ENCODE results near the gene SLC17A2. TPM values are rescaled to one million over a fixed set of nuclear protein-coding genes. Genes with fewer than 3 reads are reported as not detected.
A peak's percentile ranks its signal among the peaks of the same experiment; 100 is the strongest.
"Not testable (repeated sequence)": the region's sequence is repeated elsewhere in the genome, so short reads cannot be mapped to it uniquely, and the experiment has no call there.

SLC17A2 gene
- total RNA-seq, 1 donor from 2014 or later: 27.6 TPM

GRCh38 chr6:25952535-25952934 is 22.0 kb upstream of the SLC17A2 start:
- no peak for DNase-seq (ENCODE audit: low spot score)
- no peak for ATAC-seq

GRCh38 chr6:25951296-25952032 is 21.0 kb upstream of the SLC17A2 start:
- DNase-seq (ENCODE audit: low spot score) (no peak), ATAC-seq (no peak)

GRCh38 chr6:25950297-25950696 is 19.8 kb upstream of the SLC17A2 start:
- no peak for ATAC-seq
- DNase-seq (ENCODE audit: low spot score): no peak

- ATAC-seq (no peak), DNase-seq (ENCODE audit: low spot score) (no peak)
Observed at GRCh38 chr6:25949695-25950094, 19.2 kb upstream of the SLC17A2 start.

- ATAC-seq; DNase-seq (ENCODE audit: low spot score): not testable (repeated sequence)
Observed at GRCh38 chr6:25947492-25947891, 17.0 kb upstream of the SLC17A2 start.

GRCh38 chr6:25946631-25947030 is 16.1 kb upstream of the SLC17A2 start:
- no peak for DNase-seq (ENCODE audit: low spot score)

GRCh38 chr6:25945738-25946137 is 15.2 kb upstream of the SLC17A2 start:
- ATAC-seq: not testable (repeated sequence)

More at GRCh38 chr6:25946631-25947030, 16.1 kb upstream of the SLC17A2 start:
- no peak for ATAC-seq

GRCh38 chr6:25944688-25945574 is 14.4 kb upstream of the SLC17A2 start:
- no peak for DNase-seq (ENCODE audit: low spot score)
- ATAC-seq: peak; percentile 23

More at GRCh38 chr6:25945738-25946137, 15.2 kb upstream of the SLC17A2 start:
- not testable (repeated sequence) for DNase-seq (ENCODE audit: low spot score)

GRCh38 chr6:25943887-25944286 is 13.4 kb upstream of the SLC17A2 start:
- ATAC-seq (no peak), DNase-seq (ENCODE audit: low spot score) (no peak)

- peak; percentile 96 for ATAC-seq
- DNase-seq (ENCODE audit: low spot score): no peak
Observed at GRCh38 chr6:25942561-25943147, 12.2 kb upstream of the SLC17A2 start.

GRCh38 chr6:25939593-25939992 is 9.1 kb upstream of the SLC17A2 start:
- ATAC-seq: no peak
- DNase-seq (ENCODE audit: low spot score): no peak

- DNase-seq (ENCODE audit: low spot score) (no peak), ATAC-seq (no peak)
Observed at GRCh38 chr6:25935953-25936352, 5.5 kb upstream of the SLC17A2 start.

- DNase-seq (ENCODE audit: low spot score): no peak
- no peak for ATAC-seq
Observed at GRCh38 chr6:25934735-25935313, 4.3 kb upstream of the SLC17A2 start.

GRCh38 chr6:25934156-25934555 is 3.7 kb upstream of the SLC17A2 start:
- ATAC-seq: no peak
- no peak for DNase-seq (ENCODE audit: low spot score)

- DNase-seq (ENCODE audit: low spot score): no peak
- ATAC-seq: peak; percentile 5
Observed at GRCh38 chr6:25931411-25931709, 869 bp upstream of the SLC17A2 start.

- ATAC-seq (peak; percentile 37), DNase-seq (ENCODE audit: low spot score) (peak; percentile 69)
Observed at GRCh38 chr6:25929785-25930184, 706 bp downstream of the SLC17A2 start.

GRCh38 chr6:25928562-25929324 is 1.7 kb downstream of the SLC17A2 start:
- no peak for DNase-seq (ENCODE audit: low spot score)
- ATAC-seq: peak; percentile 61

- DNase-seq (ENCODE audit: low spot score) (no peak), ATAC-seq (peak; percentile 31)
Observed at GRCh38 chr6:25927756-25928216, 2.7 kb downstream of the SLC17A2 start.

- ATAC-seq: no peak
- no peak for DNase-seq (ENCODE audit: low spot score)
Observed at GRCh38 chr6:25927178-25927577, 3.3 kb downstream of the SLC17A2 start.

GRCh38 chr6:25925876-25926275 is 4.6 kb downstream of the SLC17A2 start:
- ATAC-seq (no peak), DNase-seq (ENCODE audit: low spot score) (no peak)

Data from left lobe of liver (tissue), 2 donors.